HK-2 (cell line): ENCODE measurements around the gene MPZ.
"Not testable (repeated sequence)": the region's sequence is repeated elsewhere in the genome, so short reads cannot be mapped to it uniquely, and the experiment has no call there.

Experiments
- DNase-seq: peaks from one replicate; pipeline ENCODE4 v3.0.0-alpha.2; 2018; ENCODE audit not compliant: unreplicated experiment

MPZ gene

GRCh38 chr1:161309868-161310267 lies at the start of gene MPZ:
MPZ (minus strand) TSS chr1:161309968; CDS start chr1:161309905, 63 bp downstream.
- no peak for DNase-seq

DNA sequence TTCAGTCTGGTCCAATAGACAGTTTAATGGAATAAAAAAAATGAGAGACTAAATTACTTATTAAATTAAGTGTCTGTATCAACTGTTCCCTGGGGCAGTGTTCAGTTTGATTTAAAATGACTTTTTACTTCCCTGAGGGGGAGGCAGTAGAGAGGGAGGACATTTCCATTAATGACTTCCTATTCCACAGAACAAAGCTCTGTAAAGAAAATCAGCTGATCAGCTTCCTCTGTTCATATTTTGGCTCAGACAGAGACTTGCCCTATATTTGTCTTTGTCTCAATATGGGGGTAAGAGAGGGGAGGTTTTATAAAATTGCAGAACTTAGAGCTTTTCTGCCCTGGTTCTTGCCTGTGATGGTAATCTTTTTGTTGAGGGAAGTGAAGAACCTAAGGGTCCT lies 49.5 kb upstream of the MPZ start:
- DNase-seq: no peak

DNA sequence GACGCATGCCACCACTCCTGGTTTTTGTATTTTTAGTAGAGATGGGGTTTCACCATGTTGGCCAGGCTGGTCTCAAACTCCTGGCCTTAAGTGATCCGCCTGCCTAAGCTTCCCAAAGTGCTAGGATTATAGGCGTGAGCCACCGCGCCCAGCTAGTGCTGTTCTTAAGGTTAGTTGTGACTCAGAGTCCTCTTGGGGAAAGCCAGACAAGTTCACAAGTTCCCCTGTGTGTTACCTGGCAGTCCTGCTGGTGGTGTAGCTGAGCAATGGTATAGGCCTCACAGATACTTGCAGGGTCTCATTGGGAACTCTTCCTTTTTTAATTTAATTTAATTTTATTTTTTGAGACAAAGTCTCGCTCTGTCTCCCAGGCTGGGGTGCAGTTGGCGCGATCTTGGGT lies 47.3 kb upstream of the MPZ start:
- no peak for DNase-seq

- no peak for DNase-seq
Measured at GRCh38 chr1:161351482-161351881, 41.7 kb upstream of the MPZ start.

DNA sequence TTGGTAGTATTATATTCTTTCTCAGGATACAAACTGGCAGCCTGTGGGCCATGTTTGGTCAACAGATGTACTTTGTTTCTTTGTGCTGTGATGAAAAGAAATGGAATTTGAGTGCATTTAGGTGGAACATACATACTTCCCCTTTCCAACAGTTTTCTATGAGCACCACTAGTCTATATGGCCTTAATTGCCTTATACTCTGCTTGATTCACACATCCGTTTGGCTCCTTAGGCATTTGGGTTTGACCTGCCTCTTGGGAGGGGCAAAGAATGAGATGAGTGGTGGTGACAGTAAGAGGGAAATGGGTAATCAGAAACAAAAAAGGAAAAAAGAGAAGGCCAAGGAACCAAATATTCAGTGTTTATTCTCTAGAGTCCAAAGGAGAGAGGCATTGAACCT lies 40.9 kb upstream of the MPZ start:
- DNase-seq: no peak

DNA sequence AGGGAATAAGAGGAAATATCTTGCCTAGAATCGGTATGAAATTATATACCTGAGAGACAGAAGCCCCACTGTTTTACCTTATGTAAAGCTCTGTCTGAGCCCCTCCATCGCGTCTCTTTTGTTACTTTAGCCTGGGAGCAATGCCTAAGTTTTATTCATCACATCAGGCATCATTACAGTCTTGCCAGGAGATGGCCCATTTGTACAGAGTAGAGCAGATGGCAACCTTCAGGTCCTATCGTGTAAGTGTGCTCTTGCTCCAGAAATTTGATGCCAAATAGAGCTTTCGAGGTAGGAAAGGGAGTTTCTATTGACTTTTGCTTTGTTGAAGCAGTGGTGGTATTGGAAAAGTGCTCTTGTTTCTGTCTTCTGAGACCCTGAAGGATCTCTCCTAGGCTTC lies 33.1 kb upstream of the MPZ start:
- no peak for DNase-seq

DNA sequence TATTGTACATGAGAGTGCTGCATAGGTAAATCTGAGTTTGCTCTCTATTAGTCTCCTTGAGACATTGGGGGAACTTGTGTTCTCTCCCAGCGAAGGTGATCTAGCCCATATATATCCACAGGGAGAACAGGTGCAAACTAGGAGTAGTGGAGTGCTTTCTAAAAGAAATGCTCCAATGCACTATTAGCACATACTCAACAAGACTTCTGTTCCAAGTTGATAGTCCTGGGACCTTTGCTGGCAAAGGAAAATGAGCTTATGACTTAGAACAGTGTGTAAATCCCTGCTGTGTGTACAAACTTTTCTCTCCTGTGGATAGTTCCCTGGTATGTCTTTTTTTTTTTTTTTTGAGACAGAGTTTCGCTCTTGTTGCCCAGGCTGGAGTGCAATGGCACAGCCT lies 32.4 kb upstream of the MPZ start:
- no peak for DNase-seq

DNA sequence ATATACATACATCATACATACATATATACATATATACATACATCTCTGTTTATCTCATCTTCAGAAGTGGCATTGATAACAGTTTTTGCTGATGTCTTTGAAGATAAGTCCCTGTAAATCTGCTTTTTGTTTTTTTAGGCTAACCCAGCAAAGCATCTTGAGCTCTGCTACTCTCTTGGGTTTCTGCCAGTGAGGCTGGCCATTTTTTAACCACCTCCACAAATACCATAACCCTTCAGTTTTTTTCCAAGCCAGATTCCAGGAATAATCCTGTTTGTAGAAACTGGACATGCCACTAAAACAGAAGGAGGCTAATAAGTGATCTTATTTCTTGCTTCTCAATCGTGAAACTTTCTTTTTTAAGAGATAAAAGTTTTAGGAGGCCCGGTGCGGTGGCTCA lies 26.0 kb upstream of the MPZ start:
- DNase-seq: no peak

DNA sequence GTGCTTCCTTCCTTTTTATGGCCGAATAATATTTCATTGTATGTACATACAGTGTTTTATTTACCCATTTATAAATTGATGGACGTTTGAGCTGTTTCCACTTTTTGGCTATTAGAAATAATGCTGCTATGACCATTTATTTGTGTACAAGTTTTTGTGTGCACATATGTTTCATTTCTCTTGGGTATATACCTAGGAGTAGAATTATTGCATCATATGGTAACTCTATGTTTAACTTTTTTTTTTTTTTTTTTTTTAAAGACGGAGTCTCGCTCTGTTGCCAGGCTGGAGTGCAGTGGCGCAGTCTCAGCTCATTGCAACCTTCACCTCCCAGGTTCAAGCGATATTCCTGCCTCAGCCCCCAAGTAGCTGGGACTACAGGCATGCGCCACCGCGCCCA lies 23.4 kb upstream of the MPZ start:
- DNase-seq: no peak

GRCh38 chr1:161330346-161330745 lies 20.6 kb upstream of the MPZ start:
- DNase-seq: no peak

DNA sequence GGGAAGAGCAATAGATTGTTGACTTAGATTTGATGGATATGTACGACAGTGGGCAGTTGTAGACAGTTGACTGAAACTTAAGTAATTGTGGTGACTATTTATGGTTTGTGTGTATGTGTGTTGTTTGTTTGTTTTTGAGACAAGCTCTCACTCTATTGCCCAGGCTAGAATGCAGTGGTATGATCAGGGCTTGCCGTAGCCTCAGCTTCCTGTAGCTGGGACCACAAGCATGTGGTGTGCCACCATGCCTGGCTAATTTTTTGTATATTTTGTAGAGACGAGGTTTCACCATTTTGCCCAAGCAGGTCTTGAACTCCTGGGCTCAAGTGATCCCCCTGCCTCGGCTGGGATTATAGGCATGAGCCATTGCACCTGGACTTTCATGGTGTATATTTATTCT lies 14.3 kb upstream of the MPZ start:
- no peak for DNase-seq

- DNase-seq: not testable (repeated sequence)
Measured at GRCh38 chr1:161315841-161316674, 6.3 kb upstream of the MPZ start.

GRCh38 chr1:161314201-161314981 lies 4.6 kb upstream of the MPZ start, which contains the start of gene SDHC:
SDHC (plus strand) TSS chr1:161314381; CDS start chr1:161314406, 25 bp downstream.
- peak; percentile 82 for DNase-seq

DNA sequence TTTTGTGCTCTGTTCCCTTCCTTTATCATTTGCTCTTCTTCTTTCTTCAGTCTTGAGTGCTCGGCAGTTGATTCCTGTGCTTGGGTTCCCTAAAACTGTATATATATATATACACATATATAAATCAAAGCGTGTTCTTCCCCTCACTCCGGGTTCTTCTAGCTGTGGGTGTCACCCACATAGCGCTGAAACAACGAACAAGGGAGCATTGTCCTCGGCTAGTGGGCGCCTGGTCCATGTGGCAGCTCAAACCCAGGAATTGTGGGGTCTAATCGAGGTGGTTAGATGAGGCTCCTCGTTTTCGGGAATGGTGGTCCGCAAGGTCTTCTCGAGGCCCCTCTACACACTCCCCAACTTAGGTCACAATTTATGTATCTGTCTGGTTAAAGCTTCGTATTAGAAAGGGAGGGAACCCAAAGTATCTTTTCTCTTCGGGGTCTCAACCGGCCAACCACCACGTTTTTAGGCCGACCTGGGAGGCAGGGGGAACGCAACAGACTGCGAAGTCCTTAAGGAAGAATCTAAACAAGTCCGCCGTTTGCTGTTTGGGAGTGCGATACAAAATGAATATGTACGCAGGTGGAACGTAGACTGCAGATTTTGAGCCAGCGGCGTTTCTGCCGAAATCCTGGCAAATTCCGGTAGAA lies 3.9 kb upstream of the MPZ start:
- DNase-seq: no peak

DNA sequence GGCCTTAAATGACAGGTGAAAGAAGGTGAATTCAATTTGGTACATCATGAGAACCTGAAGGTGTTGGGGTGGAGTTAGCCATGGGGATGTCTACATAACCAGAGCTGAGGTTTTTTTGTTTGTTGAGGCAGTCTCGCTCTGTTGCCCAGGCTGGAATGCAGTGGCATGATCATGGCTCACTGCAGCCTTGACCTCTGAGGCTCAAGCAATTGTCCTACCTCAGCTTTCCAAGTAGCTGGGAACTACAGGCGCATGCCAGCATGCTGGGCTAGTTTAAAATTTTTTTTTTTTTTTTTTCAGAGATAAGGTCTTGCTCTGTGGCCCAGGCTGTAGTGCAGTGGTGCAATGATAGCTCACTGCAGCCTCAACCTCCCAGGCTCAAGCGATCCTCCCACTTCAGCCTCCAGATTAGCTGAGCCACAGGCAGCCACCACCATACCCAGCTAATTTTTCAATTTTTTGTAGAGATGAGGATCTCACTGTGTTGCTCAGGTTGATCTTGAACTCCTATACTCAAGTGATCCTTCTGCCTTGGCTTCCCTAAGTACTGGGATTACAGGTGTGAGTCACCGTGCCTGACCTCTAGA lies 1.9 kb upstream of the MPZ start:
- peak; percentile 51 for DNase-seq

DNA sequence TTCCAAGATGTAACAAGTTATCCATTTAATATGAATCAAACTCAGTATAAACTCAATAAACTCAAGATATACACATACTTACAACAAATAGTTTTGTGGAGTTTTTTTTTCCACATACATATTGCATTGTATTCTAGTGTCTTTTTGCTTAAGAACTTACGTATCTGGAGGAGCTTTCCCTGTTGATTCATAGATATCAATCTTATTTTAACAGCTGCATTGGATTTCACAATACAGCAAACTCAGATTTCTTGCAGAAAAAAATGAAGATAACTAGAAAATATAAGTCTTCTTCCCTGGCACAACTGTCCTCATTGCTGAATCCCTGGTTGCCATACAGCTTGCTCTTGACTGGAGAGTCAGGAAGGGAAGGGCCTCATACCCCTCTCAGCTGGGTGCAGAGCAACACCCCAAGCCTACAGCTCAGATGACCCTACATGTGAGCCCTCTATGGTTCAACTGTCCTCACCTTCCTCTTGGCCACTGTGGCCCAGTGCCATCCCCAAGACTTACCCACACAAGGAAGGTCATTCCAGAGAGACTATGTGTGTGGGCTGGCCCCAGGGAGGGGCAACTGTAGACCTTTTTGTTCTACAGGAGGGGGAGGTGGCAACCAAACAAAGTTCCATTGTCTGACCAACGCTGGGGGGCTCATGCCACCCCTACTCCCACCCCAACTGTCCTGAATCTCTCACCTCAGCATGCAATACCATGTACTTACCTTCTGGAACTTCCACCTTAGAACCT lies 1.7 kb downstream of the MPZ start:
- DNase-seq: no peak

DNA sequence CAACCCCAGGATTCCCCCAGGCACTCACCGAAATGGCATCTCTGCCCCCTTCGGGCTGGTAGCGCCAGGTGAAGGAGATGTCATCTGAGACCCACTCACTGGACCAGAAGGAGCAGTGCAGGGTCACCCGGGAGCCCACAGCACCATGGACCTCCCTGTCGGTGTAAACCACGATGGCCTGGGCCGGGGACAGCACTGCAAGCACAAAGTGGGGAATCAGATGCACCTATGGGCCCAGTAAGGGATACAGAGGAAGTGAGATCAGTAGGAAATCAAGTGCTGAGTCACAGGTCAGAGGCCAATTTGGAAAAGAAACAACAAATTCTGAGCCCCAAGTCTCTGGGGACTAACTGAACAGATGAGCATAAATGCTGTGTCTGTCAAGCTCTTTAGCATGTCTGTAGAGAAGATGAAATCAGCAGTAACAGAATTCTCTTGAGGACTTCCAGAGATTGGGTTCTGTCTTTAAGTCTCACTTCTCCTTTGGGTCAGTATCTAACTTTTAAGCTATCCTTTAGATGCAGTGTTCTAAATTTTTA lies 2.5 kb downstream of the MPZ start:
- no peak for DNase-seq

DNA sequence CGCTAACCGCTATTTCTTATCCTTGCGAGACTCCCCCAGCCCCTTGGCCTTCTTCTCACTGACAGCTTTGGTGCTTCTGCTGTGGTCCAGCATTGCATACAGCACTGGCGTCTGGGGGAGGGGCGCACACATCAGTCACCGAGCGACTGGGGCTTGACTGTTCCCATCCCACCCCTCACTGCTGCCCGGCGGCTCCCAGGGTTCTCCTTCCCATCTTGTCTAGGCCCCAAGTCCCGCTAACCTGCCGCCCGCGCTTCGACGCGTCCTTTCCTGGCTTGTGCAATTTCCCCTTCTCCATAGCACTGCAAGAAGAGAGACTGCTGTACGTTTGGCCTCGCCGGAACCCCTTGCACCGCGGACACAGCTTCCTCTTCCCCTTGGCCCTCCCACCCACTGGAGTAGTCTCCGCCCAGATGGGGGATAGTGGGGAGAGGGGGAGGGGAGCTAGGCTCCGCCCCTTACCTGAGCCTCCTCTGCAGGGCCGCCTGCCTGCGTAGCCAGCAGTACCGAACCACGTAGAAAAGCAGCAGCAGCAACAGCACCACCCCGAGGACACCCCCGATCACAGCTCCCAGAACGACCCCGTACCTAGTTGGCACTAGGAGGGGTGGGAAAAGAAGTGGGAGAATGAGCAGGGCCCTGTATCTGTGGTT lies 3.8 kb downstream of the MPZ start:
- DNase-seq: no peak

- DNase-seq: no peak
Measured at GRCh38 chr1:161304927-161305866, 4.6 kb downstream of the MPZ start.

GRCh38 chr1:161300478-161300877 lies 9.3 kb downstream of the MPZ start:
- DNase-seq: no peak
